HK-2 (cell line): ENCODE data around the gene OR2J1.
A peak's percentile ranks its signal among the peaks of the same experiment; 100 is the strongest.
"Not testable (repeated sequence)": the region's sequence is repeated elsewhere in the genome, so short reads cannot be mapped to it uniquely, and the experiment has no call there.

Experiments
- DNase-seq: peaks from one replicate; pipeline ENCODE4 v3.0.0-alpha.2; 2018; ENCODE audit not compliant: unreplicated experiment

Gene OR2J1

GRCh38 chr6:29099190-29099589 is at the start of gene OR2J1:
Gene OR2J1, plus strand, starts transcription at chr6:29099490. Its CDS starts 1,453 bp downstream, at chr6:29100943.
- DNase-seq: no peak

GRCh38 chr6:29051680-29052079 is 47.6 kb upstream of the OR2J1 start:
- no peak for DNase-seq

GRCh38 chr6:29071831-29072723 is 27.2 kb upstream of the OR2J1 start:
- peak; percentile 14 for DNase-seq

GRCh38 chr6:29079203-29079602 is 20.1 kb upstream of the OR2J1 start:
- DNase-seq: no peak

- DNase-seq: no peak
Observed at GRCh38 chr6:29081312-29081711, 18.0 kb upstream of the OR2J1 start.

GRCh38 chr6:29082457-29082856 is 16.8 kb upstream of the OR2J1 start:
- no peak for DNase-seq

- DNase-seq: no peak
Observed at GRCh38 chr6:29087213-29087612, 12.1 kb upstream of the OR2J1 start, which contains the start of gene OR2B3. Gene OR2B3, minus strand, starts transcription at chr6:29087313. Its CDS starts 65 bp downstream, at chr6:29087248.

- DNase-seq: no peak
Observed at GRCh38 chr6:29092957-29093356, 6.3 kb upstream of the OR2J1 start.

- no peak for DNase-seq
Observed at GRCh38 chr6:29097803-29098202, 1.5 kb upstream of the OR2J1 start.

GRCh38 chr6:29107758-29108157 is 8.5 kb downstream of the OR2J1 start, which contains the start of gene OR2J3:
Gene OR2J3, plus strand, starts transcription at chr6:29108058. Its CDS starts 3,833 bp downstream, at chr6:29111891.
- no peak for DNase-seq

- DNase-seq: no peak
Observed at GRCh38 chr6:29112135-29112534, 12.8 kb downstream of the OR2J1 start.

- DNase-seq: not testable (repeated sequence)
Observed at GRCh38 chr6:29114964-29115363, 15.7 kb downstream of the OR2J1 start.

- no peak for DNase-seq
Observed at GRCh38 chr6:29129326-29130012, 30.2 kb downstream of the OR2J1 start.

GRCh38 chr6:29130644-29131043 is 31.4 kb downstream of the OR2J1 start:
- no peak for DNase-seq

GRCh38 chr6:29131691-29132090 is 32.4 kb downstream of the OR2J1 start:
- DNase-seq: no peak

GRCh38 chr6:29137724-29138123 is 38.4 kb downstream of the OR2J1 start:
- DNase-seq: no peak

- DNase-seq: no peak
Observed at GRCh38 chr6:29141606-29142005, 42.3 kb downstream of the OR2J1 start.

GRCh38 chr6:29142309-29142708 is 43.0 kb downstream of the OR2J1 start:
- DNase-seq: no peak

GRCh38 chr6:29146179-29146578 is 46.9 kb downstream of the OR2J1 start:
- no peak for DNase-seq

- no peak for DNase-seq
Observed at GRCh38 chr6:29147074-29147473, 47.8 kb downstream of the OR2J1 start.

- DNase-seq: not testable (repeated sequence)
Observed at GRCh38 chr6:29149444-29149843, 50.2 kb downstream of the OR2J1 start.
